ENCODE results near the gene KATNBL1.

The KATNBL1 gene

GRCh38 chr15:34114739-34115138 lies 95.2 kb downstream of the KATNBL1 start:
- DNase-seq (ENCODE audit: low spot score): no peak

GRCh38 chr15:34114215-34114614 lies 95.7 kb downstream of the KATNBL1 start:
- DNase-seq (ENCODE audit: low spot score): no peak

GRCh38 chr15:34111488-34111887 lies 98.4 kb downstream of the KATNBL1 start:
- DNase-seq (ENCODE audit: low spot score): no peak

- DNase-seq (ENCODE audit: low spot score): peak; percentile 56
Observed at GRCh38 chr15:34109797-34110663, 99.9 kb downstream of the KATNBL1 start.

GRCh38 chr15:34107315-34107714 lies 102.6 kb downstream of the KATNBL1 start:
- no peak for DNase-seq (ENCODE audit: low spot score)

- no peak for DNase-seq (ENCODE audit: low spot score)
Observed at GRCh38 chr15:34106423-34106822, 103.5 kb downstream of the KATNBL1 start.

GRCh38 chr15:34102175-34102925 lies 107.5 kb downstream of the KATNBL1 start:
- no peak for DNase-seq (ENCODE audit: low spot score)

- DNase-seq (ENCODE audit: low spot score): peak; percentile 99
Observed at GRCh38 chr15:34101366-34102174, 108.3 kb downstream of the KATNBL1 start, which contains the start of the genes EMC7 and PGBD4. Gene EMC7 (minus strand): TSS chr15:34101862. CDS start chr15:34101839, 23 bp downstream. Gene PGBD4 (plus strand): TSS chr15:34102083. CDS start chr15:34102532, 449 bp downstream.

GRCh38 chr15:34099914-34100313 lies 110.0 kb downstream of the KATNBL1 start:
- no peak for DNase-seq (ENCODE audit: low spot score)

All from Ammon's horn (tissue), 1 donor.